GM12874 (cell line): ENCODE measurements around the gene COL6A2.

Experiments
- TF ChIP-seq, protein P1 (sequence below): IDR thresholded peaks from 2 replicates; pipeline ENCODE4 v1.5.1; 2011; ENCODE audit warnings: low read depth, mild to moderate bottlenecking, control low read depth, low read length, moderate library complexity; ENCODE audit not compliant: insufficient read depth

The COL6A2 gene

DNA sequence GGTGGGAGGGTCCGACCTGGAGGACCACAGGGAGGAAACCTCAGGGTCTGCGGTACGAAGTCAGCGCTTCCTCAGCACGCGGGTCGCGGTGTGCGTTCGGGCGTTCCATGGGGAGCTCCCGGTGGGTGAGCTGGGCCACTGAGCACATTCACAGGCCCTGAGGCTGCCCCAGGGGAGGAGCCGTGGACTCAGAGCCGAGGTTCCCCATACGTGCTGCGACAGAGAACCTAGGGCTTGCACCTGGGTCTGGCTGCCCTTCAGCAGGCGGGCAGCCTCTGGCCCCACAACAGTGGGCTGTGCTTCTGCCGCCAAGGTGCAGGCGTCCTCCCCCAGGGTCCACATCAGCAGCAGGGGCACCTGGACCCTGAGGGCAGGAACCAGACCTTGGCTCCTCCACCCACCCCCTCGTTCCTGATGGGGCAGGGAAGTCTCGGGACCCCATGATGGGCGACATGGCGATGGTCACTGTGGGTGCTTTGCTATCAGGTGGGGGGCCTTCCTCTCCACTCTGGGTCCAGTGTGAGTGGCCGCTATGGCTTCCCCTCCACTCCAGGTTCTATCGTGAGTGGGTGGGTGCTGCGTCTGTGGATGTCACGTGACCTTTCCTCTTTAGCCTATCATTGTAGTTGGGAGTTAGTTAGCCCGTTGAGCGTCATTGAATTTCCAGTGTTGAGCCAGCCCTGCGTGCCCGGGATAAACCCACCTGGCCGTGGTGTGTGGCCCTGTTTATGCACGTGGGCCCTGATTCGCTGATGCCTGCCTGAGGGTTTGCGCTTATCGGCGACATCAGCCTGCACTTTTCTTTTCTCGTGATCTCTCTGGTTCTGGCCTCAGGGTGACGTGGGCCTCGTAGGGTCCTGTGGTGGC is 29.6 kb downstream of the COL6A2 start:
- TF ChIP-seq, protein P1, sequence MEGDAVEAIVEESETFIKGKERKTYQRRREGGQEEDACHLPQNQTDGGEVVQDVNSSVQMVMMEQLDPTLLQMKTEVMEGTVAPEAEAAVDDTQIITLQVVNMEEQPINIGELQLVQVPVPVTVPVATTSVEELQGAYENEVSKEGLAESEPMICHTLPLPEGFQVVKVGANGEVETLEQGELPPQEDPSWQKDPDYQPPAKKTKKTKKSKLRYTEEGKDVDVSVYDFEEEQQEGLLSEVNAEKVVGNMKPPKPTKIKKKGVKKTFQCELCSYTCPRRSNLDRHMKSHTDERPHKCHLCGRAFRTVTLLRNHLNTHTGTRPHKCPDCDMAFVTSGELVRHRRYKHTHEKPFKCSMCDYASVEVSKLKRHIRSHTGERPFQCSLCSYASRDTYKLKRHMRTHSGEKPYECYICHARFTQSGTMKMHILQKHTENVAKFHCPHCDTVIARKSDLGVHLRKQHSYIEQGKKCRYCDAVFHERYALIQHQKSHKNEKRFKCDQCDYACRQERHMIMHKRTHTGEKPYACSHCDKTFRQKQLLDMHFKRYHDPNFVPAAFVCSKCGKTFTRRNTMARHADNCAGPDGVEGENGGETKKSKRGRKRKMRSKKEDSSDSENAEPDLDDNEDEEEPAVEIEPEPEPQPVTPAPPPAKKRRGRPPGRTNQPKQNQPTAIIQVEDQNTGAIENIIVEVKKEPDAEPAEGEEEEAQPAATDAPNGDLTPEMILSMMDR = no peak

DNA sequence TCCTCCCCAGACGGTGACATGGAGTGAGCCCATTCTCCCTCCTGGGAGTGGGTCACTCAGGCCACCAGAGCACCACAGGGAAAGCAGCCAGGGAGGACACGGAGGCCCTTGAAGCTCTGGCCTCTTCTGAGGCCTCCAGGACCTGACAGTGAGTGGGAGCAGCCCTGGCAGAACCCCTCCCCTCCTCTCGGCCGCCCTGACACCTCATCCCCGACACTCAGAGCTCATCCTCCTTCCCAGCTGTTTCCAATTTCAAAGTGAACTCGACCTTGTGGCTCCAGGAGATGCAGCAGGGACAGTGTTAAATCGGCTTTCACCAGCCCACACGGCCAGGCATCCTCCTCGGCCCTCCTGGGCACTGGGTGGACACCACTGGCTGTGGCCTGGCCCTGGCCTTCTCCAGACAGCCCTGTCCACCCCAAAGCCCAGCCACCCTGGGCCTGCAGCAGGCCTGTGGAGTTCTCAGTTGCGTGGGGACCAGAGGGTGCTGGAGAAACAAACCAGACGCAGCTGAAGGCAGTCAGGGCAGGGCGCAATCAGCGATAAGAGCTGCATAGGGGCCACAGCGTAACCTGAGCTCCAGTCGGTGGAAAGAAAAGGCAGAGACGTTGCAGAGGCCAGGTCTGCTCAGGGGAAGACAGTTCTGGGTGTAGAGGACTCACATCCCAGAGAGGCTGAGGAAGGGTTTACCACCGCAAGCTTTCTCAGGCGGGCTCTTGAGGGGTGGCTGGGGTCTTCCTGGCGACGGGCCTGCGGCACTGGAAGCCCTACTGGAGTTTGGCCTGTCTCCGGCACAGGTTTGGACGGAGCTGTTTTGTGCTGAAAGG is 30.4 kb downstream of the COL6A2 start:
- TF ChIP-seq, protein P1 = no peak

DNA sequence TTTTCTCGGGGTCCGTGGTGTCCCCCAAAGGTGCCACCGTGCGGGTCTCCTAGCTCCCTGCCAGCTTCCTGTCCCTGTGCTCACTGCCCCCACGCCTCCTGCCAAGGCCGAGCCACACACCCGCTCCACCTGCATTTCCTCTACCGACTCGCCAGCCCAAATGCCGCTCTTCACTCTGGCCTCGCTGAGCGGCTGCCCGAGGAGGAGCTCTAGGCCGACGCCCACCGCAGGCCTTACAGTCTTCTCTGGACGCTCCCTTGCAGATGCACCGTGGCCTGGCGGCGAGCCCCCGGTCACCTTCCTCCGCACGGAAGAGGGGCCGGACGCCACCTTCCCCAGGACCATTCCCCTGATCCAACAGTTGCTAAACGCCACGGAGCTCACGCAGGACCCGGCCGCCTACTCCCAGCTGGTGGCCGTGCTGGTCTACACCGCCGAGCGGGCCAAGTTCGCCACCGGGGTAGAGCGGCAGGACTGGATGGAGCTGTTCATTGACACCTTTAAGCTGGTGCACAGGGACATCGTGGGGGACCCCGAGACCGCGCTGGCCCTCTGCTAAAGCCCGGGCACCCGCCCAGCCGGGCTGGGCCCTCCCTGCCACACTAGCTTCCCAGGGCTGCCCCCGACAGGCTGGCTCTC is 31.1 kb downstream of the COL6A2 start:
- TF ChIP-seq, protein P1 = no peak

DNA sequence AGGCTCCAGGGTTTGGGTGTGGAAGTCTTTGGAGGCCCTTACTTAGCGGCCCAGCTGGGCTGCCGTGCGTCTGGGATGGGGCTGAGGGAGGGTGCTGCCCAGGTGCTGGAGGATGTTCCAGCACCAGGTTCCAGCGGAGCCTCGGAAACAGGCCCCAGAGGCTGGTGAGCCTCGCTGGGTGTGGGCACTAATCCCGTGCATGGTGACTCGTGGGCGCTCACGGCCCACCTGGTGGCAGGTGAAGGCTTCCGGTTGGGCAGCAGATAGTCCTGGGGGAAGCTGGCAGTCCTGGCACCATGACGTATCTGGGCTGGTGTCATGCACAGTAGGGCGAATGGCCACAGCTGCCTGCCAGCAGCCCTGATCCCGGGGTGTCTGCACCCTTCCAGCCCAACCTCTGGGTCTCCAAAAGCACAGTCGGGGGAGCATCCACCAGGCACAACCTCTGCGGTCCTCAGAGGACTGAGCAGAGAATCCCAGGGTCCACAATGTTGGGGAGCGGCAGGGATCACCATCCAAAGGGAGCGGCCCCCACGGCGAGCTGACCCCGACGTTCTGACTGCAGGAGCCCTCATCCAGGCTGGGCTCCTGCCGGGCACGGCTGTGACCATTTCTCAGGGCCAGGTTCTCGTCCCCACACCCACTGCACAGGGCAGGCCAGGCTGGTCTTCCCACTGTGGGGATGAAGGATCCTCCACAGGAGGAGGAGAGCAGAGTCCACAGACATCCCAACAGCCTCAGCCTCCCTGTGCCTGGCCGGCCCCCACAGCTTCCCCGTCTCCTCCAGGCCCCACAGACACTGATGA is 32.1 kb downstream of the COL6A2 start:
- TF ChIP-seq, protein P1 = no peak

DNA sequence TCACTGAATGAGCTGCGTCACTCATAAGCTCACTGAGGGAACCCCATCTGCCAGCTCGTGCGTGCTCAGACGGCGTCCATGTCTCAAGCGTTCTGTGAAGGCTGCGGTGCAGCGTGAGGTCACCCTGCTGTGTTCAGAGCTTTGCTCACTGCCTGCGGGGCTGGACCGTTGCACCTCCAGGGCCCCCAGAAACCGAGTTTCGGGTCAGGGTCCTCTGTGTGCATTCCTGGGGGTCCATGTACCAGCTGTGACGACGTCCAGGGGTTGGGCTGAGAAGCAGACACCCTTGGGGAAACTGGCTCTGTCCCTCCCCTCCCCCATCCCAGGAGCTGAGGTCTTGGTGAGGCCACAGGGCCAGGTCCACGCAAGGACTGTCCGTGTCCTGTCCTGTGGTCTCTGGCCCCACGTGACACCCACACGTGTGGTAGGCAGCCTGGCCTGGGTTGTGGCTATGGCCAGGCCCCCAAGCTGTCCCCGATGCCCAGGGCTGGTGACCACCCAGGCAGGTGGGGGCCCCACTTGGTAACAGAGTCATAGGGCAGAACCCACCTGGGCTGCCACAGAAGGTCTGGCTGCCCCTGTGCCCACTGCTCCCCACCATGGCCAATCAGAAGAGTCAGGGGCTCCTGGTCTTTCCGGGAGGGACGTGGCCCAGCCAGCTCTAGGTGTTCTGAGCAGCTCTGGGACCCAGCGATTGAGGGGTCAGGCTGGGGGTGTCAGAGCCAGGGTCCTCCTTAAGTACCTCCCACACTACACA is 33.1 kb downstream of the COL6A2 start:
- TF ChIP-seq, protein P1 = no peak

DNA sequence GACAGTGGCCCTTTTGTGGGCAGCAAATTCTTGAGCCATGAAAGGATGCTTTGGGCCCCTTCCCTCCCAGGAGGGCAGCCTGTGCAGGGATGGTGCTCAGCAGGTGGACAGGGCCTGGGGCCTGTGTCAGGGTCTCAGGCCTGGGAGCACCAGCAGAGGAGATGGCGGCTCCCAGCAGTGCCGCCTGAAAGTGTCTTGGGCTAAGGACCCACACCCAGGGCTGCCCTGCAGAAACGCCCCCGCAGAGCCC is 33.6 kb downstream of the COL6A2 start:
- TF ChIP-seq, protein P1 = no peak
